Measurements from ENCODE around the gene MEIS1. TPM values are rescaled to one million over a fixed set of nuclear protein-coding genes. Genes with fewer than 3 reads are reported as not detected.

MEIS1 gene
- total and polyA plus RNA-seq, 2 experiments from 2014 or later: 0.16 to 0.28 TPM

DNA sequence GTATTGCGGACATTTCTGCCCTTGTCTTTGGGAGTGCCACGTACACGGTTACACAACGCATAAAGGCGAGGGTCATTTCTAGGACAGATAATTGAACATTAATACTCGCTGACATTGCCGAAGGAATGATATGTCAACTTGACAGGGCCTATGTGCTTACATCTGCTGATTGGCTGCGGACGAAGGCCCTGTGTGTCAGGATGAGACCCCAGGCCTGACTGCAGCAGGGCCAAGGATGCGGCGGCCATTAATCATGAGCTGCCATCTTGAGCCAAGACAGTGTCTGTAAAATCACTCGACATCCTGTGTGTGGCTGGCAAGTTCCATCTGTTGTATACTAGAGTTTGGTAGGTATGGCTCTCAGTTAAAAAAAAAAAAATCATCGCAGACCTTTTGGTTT lies 96.6 kb downstream of the MEIS1 start (continued):
- TF ChIP-seq, protein P1, sequence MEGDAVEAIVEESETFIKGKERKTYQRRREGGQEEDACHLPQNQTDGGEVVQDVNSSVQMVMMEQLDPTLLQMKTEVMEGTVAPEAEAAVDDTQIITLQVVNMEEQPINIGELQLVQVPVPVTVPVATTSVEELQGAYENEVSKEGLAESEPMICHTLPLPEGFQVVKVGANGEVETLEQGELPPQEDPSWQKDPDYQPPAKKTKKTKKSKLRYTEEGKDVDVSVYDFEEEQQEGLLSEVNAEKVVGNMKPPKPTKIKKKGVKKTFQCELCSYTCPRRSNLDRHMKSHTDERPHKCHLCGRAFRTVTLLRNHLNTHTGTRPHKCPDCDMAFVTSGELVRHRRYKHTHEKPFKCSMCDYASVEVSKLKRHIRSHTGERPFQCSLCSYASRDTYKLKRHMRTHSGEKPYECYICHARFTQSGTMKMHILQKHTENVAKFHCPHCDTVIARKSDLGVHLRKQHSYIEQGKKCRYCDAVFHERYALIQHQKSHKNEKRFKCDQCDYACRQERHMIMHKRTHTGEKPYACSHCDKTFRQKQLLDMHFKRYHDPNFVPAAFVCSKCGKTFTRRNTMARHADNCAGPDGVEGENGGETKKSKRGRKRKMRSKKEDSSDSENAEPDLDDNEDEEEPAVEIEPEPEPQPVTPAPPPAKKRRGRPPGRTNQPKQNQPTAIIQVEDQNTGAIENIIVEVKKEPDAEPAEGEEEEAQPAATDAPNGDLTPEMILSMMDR (conservative IDR thresholded peaks at IDR 0.05; ENCODE audit: low read depth in 2 of 2): no peak
- TF ChIP-seq EZH2phosphoT487 (IDR thresholded peaks at IDR 0.05; ENCODE audit: unreplicated experiment): no peak
- no peak for TF ChIP-seq NANOG (IDR thresholded peaks at IDR 0.05; ENCODE audit: borderline replicate concordance)
- TF ChIP-seq, protein P2, sequence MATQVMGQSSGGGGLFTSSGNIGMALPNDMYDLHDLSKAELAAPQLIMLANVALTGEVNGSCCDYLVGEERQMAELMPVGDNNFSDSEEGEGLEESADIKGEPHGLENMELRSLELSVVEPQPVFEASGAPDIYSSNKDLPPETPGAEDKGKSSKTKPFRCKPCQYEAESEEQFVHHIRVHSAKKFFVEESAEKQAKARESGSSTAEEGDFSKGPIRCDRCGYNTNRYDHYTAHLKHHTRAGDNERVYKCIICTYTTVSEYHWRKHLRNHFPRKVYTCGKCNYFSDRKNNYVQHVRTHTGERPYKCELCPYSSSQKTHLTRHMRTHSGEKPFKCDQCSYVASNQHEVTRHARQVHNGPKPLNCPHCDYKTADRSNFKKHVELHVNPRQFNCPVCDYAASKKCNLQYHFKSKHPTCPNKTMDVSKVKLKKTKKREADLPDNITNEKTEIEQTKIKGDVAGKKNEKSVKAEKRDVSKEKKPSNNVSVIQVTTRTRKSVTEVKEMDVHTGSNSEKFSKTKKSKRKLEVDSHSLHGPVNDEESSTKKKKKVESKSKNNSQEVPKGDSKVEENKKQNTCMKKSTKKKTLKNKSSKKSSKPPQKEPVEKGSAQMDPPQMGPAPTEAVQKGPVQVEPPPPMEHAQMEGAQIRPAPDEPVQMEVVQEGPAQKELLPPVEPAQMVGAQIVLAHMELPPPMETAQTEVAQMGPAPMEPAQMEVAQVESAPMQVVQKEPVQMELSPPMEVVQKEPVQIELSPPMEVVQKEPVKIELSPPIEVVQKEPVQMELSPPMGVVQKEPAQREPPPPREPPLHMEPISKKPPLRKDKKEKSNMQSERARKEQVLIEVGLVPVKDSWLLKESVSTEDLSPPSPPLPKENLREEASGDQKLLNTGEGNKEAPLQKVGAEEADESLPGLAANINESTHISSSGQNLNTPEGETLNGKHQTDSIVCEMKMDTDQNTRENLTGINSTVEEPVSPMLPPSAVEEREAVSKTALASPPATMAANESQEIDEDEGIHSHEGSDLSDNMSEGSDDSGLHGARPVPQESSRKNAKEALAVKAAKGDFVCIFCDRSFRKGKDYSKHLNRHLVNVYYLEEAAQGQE (IDR thresholded peaks at IDR 0.05; ENCODE audit: unreplicated experiment): no peak
- TF ChIP-seq JUNB (IDR thresholded peaks at IDR 0.05; ENCODE audit: unreplicated experiment): no peak
- no peak for TF ChIP-seq POLR2AphosphoS5 (IDR thresholded peaks at IDR 0.05; ENCODE audit: low read depth)
- TF ChIP-seq EZH2 (IDR thresholded peaks at IDR 0.05; ENCODE audit: low read depth, unreplicated experiment): no peak

DNA sequence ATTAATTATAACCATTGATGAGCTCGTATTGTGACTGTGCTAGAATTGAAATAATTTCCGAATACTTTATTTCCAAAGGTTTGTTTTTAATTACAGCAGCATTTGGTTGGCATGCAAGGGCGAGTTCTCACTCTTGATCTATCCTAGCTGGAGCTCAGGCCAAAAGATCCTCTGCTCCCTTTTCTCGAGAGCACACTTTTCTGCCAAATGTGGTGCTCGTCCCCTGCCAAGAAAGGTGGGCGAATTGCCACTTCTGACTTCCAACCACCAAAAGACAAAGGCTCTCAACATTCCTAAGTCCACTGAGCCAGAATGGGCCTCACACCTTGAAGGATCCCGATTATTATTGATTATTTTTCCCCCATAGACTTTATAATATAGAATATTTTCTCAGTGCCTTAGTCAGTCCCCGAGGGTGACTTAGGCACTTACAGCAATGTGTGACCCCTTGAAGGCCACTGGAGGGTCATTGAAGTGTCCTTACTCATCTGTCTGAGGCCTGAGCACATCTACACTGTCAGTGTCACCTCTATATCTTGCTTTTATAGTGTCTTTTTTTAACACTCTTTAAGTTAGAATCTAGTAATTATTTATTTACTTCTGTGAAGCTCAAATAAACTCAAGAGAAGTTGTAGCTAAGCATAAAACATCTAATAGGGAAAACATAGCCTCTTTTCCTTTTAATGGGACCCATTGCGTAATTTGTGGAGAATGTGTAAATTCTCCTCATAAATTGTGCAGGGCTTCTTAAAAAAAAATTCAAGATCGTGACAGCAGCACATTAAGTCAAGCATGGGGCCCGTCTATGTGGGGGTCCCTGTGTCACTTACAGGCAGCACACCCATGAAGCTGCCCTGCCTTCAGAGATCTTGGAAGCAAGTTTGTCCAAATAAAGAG lies 98.3 kb downstream of the MEIS1 start:
- H3K27me3 ChIP-seq (ENCODE audit: insufficient read depth): no peaks in the 10 kb centered on the region
- Mint-ChIP-seq H3K4me3 (no peak overlapping the region), H3K4me1 (peaks cover 24% of the 10 kb centered on the region), H3K36me3 (ENCODE audit: low read depth) (no peaks in the 10 kb centered on the region), H3K9me3 (no peaks in the 10 kb centered on the region), H3K27ac (no peak overlapping the region), H3K27me3 (ENCODE audit: insufficient read depth, low read depth, poor library complexity) (peaks cover 2% of the 10 kb centered on the region)
- H3K9me2 ChIP-seq (ENCODE audit: insufficient read depth): no peaks in the 10 kb centered on the region
- no peak overlapping the region for H3K4me3 ChIP-seq
- no peak overlapping the region for H3K4me2 ChIP-seq
- no peak overlapping the region for H2AFZ ChIP-seq
- ATAC-seq (no peak), DNase-seq (ENCODE audit: low spot score) (no peak)
- no peaks in the 10 kb centered on the region for H3F3A ChIP-seq (replicated peaks; ENCODE audit: low read depth)
- H3K27ac ChIP-seq (ENCODE audit: low read depth): no peak overlapping the region
- H3K4me1 ChIP-seq (ENCODE audit: insufficient read depth): peaks cover 18% of the 10 kb centered on the region
- H4K20me1 ChIP-seq (replicated peaks; ENCODE audit: insufficient read depth): no peaks in the 10 kb centered on the region
- no peaks in the 10 kb centered on the region for H3K36me3 ChIP-seq (ENCODE audit: insufficient read depth)
- no peaks in the 10 kb centered on the region for H3K79me2 ChIP-seq (replicated peaks; ENCODE audit: insufficient read depth)
- TF ChIP-seq JUNB (IDR thresholded peaks at IDR 0.05; ENCODE audit: unreplicated experiment): no peak
- TF ChIP-seq, protein P1 (conservative IDR thresholded peaks at IDR 0.05; ENCODE audit: low read depth in 2 of 2): no peak
- TF ChIP-seq NANOG (IDR thresholded peaks at IDR 0.05; ENCODE audit: borderline replicate concordance): no peak
- TF ChIP-seq, protein P3, sequence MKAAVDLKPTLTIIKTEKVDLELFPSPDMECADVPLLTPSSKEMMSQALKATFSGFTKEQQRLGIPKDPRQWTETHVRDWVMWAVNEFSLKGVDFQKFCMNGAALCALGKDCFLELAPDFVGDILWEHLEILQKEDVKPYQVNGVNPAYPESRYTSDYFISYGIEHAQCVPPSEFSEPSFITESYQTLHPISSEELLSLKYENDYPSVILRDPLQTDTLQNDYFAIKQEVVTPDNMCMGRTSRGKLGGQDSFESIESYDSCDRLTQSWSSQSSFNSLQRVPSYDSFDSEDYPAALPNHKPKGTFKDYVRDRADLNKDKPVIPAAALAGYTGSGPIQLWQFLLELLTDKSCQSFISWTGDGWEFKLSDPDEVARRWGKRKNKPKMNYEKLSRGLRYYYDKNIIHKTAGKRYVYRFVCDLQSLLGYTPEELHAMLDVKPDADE (IDR thresholded peaks at IDR 0.05): no peak
- no peak for TF ChIP-seq ZNF114 (CRISPR knock-in tag; IDR thresholded peaks at IDR 0.05)
- TF ChIP-seq, protein P2 (IDR thresholded peaks at IDR 0.05; ENCODE audit: unreplicated experiment): no peak
- no peak for TF ChIP-seq ZNF331 (CRISPR knock-in tag; IDR thresholded peaks at IDR 0.05; ENCODE audit: low read depth)
- no peak for TF ChIP-seq STAT1 (IDR thresholded peaks at IDR 0.05; ENCODE audit: unreplicated experiment)
- TF ChIP-seq EZH2phosphoT487 (IDR thresholded peaks at IDR 0.05; ENCODE audit: unreplicated experiment): no peak
- no peak for TF ChIP-seq POLR2AphosphoS5 (IDR thresholded peaks at IDR 0.05; ENCODE audit: low read depth)
- TF ChIP-seq EZH2 (IDR thresholded peaks at IDR 0.05; ENCODE audit: low read depth, unreplicated experiment): no peak
